Stimulated activated CD8-positive, alpha-beta memory T cell treated with anti-CD3 and anti-CD28 coated beads, Interleukin-15, amount 100 ng/mL, for 24 hours (primary cell): ENCODE data around the gene SHOC2.
"Not testable (repeated sequence)": the region's sequence is repeated elsewhere in the genome, so short reads cannot be mapped to it uniquely, and the experiment has no call there.

Source experiments
- DNase-seq: peaks from one replicate; pipeline ENCODE4 v3.0.0-alpha.2; 2020; ENCODE audit warnings: low read depth

The SHOC2 gene

DNA sequence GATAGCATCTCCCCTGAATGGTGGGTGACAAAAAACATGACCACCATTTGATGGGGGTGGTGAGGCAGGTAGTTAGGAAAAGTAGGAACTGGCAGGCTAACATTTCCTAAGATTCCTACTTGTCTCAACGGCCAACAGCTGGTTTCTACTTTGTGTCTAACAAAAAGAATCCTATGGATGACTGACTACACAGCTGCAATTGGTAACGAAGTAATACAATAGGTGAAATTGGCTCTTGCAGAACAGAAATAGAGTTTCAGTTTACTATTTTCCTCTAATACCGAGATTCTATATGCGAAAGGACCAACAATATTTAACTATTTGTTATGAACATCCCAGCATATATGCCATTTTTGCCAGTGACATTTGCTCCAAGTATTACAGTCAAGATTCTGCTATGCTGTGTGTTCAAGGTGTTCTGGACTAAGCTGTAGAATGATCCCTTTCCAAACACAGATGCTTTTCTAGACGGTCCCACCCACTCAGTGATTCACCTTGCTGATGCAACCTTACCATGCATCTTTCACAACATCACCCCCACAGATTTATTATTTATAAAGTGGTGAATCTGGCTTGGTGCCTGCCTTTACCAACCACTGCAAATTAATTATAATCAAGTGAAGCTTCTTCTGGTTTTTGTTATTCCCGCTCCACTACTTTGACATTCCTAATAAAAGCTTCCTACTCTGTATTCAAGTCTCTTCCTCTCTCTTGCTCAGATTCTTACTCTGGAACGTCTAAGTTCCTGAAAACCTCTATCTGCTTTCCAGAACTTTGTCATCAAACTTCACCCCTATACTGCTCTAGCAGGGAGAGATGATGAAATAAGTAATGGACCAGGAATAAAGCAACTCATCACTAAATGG is 17.2 kb upstream of the SHOC2 start:
- DNase-seq: no peak

DNA sequence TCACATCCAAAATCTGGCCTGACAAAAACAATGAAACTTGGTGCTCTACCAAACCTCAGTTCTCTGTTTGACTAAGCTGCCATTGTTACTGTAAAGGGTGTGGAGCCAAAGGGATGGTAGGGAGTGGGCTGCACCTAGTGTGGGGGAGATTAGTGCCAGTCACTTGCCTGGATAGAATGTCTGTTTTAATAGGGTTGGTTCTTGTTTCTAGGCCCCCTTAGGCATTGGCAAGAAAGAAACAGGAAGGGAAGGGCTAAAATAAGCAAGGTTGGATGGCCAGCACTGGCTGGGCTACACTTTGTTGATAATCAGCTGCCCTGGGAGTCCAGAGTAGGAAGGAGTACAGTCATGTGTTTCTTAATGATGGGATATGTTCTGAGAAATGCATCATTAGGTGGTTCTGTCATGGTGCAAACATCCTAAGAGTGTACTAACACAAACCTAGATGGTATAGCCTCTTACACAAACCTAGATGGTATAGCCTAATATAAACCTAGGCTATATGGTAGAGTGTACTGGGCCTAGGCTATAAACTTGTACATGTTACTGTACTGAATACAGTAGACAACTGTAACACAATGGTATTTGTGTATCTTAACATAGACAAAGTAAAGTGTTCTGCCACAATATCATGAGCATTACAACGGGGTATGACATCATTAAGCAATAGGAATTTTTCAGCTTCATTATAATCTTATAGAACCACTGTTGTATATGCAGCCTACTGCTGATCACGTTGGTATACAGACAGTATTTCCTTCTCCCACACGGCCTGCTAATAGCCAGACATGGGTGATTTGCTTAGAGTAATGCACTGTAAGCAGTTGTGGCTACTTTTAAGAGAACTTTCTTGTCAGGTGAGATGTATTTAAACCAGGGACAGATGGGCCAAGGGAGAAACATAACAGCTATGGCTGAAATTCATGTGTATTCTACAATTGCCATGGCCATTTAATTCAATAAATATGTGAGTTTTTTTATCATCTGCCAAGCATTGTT is 15.8 kb upstream of the SHOC2 start:
- DNase-seq: no peak

DNA sequence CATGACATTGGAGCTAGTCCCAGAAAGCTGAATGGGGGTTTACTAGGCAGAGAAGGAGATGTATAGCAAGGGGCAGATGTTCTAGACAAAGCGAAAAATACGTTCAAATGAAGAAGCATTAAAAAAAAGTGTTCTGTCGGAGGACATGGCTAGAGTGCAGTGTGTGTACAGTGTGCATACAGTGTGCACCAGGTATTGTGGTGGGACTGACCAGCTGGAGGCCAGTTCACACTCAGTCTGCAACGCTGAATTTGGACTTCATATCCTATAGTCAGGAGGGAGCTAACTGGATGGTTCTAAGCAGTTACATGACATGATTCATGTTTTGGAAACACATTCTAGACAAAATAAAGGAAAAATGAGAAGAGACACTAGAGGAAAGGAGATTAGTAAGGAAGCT is 9.3 kb upstream of the SHOC2 start:
- no peak for DNase-seq

DNA sequence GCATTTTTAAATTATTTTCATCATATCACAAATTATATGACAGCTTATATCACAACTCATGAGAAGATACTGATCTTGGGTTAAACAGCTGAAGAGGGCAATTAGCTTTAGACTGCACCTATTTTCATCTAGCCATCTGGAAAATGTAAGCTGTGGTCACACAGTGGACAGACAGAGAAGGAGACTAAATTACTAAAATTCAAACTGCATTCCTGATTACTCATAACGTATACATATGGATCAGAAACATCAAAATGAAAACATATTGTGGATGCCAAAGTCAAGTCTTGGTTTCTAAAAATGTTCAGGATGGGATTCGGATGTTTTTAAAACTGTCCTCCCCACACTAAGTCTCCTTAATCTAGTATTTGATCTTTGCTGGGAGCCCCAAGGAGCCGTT is 7.0 kb upstream of the SHOC2 start:
- no peak for DNase-seq

DNA sequence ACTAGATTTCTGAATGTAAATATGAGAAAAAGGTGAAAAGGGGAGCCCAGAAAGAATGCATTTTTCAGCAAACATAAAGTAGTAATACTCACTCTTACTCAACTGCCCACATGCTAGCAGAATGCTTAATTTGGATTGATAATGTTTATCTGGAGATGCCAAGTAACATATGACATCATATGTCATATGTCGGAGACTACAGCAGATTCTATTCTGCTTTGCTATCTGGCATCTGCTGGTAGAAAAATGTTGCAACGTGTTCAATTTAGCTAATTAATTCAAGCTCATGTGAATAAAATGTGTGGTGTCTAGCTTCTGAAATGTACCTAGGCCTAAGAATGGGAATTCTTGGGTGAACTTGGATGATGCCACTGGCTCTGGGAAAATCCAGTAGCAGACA is 5.0 kb upstream of the SHOC2 start:
- DNase-seq: no peak

DNA sequence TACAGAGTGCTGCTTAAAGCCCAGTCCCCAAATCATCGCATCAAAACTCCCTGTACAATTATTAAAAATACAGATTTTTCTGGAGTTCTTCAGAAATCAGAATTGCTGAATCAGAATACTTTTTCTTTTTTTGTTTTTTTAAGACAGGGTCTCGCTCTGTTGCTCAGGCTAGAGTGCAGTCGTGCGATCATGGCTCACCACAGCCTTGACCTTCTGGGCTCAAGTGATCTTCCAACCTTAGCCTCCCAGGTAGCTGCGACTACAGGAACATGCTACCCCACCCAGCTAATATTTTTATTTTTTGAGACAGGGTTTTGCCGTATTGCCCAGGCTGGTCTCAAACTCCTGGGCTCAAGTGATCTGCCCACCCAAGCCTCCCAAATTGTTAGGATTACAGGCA is 4.4 kb upstream of the SHOC2 start:
- DNase-seq: no peak

DNA sequence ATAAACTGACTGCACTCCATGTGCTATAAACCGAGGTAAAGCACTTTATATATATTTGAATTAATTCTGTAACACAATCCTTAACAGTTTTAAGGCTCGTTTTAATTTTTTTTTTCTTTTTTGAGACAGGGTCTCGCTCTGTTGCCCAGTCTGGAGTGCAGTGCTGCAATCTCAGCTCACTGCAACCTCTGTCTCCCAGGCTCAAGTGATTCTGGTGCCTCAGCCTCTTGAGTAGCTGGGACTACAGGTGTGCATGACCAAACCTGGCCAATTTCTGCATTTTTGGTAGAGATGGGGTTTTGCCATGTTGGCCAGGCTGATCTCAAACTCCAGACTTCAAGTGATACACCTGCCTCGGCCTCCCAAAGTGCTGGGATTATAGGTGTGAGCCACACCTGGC is 3.8 kb upstream of the SHOC2 start:
- DNase-seq: not testable (repeated sequence)

DNA sequence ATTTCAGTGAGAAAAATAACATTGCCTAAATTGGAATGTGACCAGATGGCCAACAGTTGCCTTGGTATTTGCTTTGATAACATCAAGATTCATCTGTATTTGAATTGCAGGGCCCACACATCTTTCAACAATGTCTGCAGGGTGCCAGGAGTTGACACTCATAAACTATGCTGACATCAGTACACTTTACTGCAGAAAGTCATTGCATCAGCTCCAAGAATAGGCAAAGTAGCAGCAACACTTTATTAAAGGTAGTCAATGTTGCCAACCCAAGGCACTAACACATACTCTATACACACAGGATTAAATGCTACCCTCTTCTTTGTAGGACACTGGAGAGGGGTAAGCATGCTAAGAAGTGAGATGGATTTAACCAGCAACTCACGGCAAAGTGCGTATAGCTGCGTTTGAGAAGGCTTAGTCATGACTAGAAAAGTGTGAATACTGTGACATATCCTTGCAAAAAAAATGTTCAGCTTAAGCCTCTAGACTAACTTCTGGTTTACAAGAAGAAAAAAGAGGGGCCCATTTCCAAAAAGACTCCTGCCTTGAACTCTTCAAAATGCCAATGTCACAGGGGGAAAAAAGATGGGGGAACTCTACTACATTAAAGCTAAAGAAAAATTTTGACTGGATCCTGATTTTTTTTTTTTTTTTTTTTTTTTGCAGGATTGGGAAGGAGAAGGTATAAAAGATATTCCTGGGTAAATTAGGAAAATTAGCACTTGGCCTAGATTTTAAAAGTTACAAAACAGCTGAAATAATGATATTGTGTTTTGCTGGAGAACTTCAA is 2.7 kb upstream of the SHOC2 start:
- no peak for DNase-seq

DNA sequence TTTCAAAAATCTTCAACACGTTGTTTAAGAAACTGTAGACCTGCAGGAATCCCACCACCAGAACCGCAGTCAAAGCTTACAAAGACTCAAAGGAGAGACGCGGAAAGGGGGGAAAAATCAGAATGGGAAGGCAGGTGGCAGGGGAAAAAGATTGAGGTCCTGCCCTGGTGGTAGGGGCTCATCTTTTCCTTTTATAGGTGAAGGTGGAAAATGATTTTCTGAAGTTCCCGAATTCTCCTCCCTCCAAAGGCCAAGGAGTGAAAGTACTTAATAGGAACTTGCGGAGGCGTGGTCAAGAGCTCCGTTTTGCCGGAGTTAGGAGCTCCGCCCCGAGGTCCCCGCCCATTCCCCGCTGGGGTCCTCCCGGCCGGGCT is 1.1 kb upstream of the SHOC2 start:
- no peak for DNase-seq

DNA sequence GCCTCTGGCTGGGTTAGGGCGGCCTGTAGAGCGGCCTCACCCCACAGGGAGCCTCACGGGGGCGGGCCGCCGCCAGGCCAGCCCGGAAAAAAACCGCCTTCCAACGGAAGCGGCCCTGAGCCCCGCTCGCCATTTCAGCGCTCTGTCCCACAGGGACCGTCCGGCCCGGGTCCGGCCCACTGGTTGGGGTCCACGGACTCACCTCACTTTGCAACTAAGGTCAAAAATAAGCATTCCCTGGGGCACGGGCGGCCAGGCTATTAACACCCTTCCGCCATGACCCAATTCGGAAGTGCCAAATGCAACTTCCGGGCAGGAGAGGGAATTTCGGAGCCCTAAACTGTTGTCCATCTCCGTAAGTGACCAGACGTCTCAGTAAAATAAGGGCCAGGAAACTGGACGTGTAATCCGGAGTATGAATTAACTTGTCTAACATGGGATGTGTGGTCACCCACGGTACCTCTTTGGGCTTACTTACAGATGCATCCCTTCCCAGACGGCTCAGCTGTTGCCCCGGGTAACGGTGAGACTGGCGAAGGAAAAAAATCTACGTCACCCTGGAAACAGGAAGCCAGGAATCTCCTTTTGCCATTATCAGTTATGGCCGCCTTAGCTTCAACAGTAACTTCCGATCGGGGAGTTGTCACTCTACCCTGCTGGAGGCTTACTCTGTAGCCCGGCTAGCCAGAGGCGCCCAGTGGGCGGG is 608 bp upstream of the SHOC2 start, which contains the start of gene BBIP1:
TSS of gene BBIP1 (minus strand) at position 538 of the 706 bp plus-strand sequence. CDS start 1,023 bp downstream, outside the sequence.
- peak; percentile 54 for DNase-seq

DNA sequence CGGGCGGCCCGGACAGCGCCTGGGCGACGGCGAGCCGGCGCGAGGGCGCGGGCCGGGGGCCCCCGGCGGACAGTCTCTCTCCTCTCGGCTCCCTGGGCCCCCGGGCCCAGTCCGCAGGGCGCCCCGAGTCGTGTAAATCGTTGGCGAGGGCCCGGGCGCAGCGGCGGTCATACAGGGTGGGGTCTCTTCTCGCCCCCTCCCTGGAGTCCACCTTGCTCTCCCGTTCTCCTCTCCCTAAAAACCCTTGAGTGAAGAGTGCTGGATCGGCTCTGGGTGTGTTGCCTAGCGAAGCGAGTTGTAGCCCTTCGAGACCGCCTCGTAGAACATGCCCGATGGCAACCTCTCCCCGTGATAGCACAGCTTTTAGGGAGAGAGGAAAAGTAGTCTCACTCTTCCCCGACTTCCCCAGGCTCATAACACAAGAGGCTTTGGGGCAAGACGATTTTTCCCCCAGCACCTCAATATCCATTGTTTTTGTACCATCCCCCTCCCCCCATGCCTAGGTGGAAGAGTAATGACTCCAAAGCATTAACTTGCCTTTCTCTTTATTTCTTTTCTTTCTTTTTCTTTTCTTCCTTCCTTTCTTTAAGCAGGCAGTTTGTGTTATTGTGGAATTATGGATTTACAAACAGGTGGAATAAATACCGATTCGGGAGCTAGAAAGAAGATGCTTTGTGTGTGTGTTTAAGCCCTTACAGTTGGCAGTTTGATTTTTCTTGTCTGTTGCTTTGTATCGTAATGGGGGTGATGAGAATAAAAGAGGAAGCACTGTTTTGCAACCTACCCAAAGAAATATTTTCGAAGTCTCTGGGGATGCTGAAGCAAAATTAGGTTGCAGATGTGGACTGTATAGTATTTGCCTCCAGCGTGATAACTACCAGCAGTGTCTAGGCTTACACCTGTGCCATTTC is 822 bp downstream of the SHOC2 start:
- peak; percentile 6 for DNase-seq

DNA sequence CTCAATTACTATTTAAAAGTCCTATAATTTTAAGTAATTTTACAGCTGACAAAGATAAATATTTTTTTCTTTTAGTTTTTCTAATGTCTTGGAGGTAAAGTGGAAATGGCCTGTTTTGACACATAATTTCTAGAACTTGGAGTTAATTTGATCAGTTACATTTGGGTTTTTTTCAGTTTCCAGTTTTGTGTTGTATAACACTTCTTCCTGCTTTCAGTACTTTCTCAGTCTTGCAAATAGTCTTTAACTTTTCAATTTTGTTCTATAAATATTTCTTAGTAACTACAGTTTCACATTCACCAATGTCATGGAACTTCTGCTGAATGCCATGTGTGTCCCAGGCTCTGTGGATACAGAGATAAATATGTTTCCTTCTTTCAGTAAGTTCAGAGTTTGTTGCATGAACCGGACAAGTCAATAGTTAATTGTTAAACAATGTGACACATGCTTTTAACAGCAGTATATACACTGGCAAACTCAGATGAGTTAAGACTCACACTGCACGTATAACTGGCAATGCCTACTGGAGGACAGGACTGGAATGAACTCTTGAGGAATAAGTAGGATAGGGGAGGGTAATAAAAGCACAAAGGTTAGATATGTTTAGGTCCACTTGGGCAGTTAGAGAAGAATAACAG is 4.6 kb downstream of the SHOC2 start:
- no peak for DNase-seq

DNA sequence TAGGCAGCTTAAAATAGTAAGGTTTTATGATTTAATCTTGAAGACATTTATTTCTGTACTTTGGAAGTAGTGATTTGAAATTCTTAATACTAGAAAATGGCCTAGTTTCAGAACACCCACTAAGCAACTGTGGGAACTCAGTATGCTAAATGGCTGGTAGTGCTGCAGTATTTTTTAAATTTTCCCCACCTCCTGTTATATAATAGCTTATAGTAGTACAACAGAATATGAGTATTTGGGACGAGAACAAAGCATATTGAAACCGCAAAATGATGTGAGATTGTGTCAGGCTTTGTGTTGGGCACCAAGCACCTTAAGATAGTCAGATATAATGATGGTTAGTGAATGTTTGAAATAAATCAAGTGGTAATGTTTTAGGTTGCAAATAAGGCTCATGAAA is 8.1 kb downstream of the SHOC2 start:
- no peak for DNase-seq

DNA sequence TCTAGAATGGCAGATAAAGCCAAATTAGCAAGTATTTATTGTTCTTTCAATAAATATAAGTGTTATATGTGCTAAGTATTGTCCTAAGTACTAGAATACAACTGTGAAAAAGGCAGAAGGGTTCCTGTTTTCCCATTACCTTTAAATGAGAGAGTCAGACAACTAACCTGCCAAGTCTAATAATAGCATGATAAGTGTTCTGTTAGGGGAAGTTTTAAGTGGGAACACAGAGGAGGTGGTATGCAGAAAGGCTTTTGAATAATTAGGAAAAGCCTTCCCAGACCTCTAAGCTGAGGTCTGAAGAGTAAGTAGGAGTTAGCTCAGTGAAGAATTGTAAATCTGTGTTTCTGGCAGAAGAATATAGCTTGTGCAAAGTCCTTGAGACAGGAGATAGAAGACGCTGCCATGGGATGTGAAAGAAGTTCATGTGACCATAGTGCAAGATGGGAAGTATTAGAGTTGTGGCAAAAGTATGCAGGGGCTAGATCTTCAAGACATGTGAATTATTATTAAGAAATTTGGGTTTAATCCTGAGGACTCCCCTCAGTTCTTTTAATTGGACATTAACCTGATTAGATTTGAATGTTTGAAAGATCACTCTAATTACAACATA is 12.5 kb downstream of the SHOC2 start:
- DNase-seq: no peak

DNA sequence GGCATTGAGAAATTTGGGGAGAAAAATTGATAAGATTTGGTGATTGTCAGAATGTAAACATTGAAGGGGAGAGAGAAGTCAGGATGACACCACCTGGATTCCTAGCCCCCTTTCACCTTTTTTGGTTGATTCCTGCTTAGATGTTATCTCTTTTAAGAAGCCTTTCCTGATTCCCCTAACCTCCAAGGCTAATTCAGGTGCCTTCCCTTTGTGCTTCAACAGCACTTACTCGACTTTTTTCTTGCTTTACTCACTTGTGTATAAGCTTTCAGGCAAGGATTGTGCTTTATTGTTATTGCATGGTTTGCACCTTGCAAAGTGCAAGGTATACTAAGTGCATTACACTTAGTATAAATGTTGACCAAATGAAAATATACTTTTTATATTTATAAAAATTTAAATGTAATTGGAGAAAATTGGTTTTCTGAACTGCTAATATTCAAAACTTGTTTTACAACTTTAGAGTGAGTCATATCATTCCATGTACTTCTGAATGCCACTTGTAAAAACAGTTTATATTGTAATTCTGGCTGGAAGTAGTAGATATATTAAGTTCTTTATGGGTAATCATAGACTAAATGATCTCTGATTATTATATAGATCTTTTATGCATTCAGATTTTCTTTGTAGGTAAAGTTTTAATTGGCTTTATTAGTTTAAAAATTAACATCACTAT is 13.2 kb downstream of the SHOC2 start:
- no peak for DNase-seq

DNA sequence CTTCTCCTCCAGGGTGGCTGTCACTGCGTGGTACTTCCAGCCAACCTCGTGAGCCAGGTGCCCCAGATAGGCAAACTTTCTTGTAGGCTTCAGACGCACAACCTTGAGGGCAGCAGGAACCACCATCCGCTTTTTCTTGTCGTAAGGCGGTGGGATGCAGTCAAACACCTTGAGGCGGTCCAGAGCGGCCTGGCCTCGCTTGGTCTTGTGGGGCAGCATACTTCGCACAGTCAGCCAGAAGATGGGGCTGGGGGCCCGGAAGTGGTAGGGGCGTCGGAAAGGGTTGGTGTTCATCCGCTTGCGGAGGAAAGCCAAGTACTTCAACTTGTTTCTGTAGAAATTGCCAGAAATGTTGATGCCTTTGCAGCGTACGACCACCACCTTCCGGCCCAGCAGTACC is 17.4 kb downstream of the SHOC2 start:
- DNase-seq: no peak

DNA sequence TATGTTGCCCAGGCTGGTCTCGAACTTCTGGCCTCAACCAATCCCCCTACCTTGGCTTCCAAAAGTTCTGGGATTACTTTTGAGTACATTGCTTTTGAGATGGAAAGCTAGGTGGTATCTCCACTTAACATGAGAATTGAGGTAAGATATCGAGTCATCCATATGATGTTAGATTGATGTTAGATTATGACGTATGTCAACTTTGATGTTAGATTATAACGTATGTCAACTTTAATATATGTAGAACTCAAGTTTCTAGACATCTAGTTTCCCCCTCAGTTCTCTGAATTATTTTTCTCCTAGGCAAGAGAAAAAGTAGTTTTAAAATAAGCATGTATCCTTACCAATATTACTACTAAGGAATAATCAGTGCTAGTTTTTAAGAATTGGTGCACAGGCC is 20.0 kb downstream of the SHOC2 start:
- no peak for DNase-seq

DNA sequence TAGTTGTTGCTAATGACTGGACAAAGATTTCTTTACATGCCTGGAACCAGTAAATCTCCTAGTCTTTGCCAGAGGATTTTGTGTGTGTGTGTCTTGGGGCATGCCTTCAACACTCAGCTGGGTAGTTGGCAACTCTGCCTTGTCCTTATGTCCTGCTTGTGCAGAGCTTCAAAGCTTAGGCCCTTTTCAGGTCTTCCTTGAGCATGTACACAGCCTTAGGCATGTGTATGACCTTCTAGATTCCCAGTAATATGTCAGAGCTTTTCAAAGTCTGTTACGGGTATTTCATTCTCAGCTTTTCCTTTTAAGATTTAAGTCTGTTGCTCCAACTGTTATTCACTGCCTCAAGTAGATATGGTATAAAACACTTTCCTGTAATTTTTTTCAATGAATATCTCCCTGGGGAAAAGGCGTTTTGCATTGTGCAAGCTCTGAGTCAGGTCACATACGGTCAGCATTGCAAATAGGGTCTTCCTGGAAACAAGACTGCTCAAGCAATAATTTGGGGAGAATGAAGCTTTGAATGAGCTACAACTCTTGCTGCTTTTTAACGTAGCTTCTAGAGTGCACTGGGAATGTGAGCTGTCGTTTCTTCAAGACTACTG is 25.5 kb downstream of the SHOC2 start:
- no peak for DNase-seq
